Activated CD8-positive, alpha-beta memory T cell treated with anti-CD3 and anti-CD28 coated beads for 48 hours (primary cell): ENCODE data around the gene AP1G1.
A peak's percentile ranks its signal among the peaks of the same experiment; 100 is the strongest.

Experiments used
- DNase-seq, 3 experiments: peaks; one replicate each; pipeline ENCODE4 v3.0.0-alpha.2; 2020; ENCODE audit warnings: low read depth in 2 of 3, low spot score in 2 of 3

The AP1G1 gene

GRCh38 chr16:71758293-71758760 is 50.3 kb downstream of the AP1G1 start:
- no peak for DNase-seq

- DNase-seq = no peak
Measured at GRCh38 chr16:71754652-71755051, 54.0 kb downstream of the AP1G1 start.

GRCh38 chr16:71754108-71754507 is 54.5 kb downstream of the AP1G1 start:
- DNase-seq = no peak

GRCh38 chr16:71748226-71748625 is 60.4 kb downstream of the AP1G1 start:
- DNase-seq = no peak

- no peak for DNase-seq
Measured at GRCh38 chr16:71746442-71747046, 62.1 kb downstream of the AP1G1 start.

- no peak for DNase-seq
Measured at GRCh38 chr16:71738855-71739254, 69.8 kb downstream of the AP1G1 start.

- DNase-seq = no peak
Measured at GRCh38 chr16:71737501-71737900, 71.1 kb downstream of the AP1G1 start.

GRCh38 chr16:71734511-71734910 is 74.1 kb downstream of the AP1G1 start:
- no peak for DNase-seq

GRCh38 chr16:71732587-71732986 is 76.0 kb downstream of the AP1G1 start:
- no peak for DNase-seq

GRCh38 chr16:71727551-71728324 is 80.9 kb downstream of the AP1G1 start:
- DNase-seq = no peak

GRCh38 chr16:71726476-71727315 is 81.9 kb downstream of the AP1G1 start:
- no peak for DNase-seq

- DNase-seq = no peak
Measured at GRCh38 chr16:71724320-71724751, 84.3 kb downstream of the AP1G1 start, which contains the start of gene PHLPP2. Gene PHLPP2, minus strand, starts transcription at chr16:71724701. Its CDS starts 9,906 bp downstream, at chr16:71714795.

- DNase-seq = peak; percentile 58 to 68 (median 63)
Measured at GRCh38 chr16:71723537-71724319, 84.9 kb downstream of the AP1G1 start.

GRCh38 chr16:71722801-71723536 is 85.7 kb downstream of the AP1G1 start:
- peak; percentile 37 to 53 (median 39) for DNase-seq

GRCh38 chr16:71721066-71721740 is 87.4 kb downstream of the AP1G1 start:
- DNase-seq = no peak

GRCh38 chr16:71712501-71712900 is 96.1 kb downstream of the AP1G1 start:
- DNase-seq = no peak

- no peak for DNase-seq
Measured at GRCh38 chr16:71711789-71712188, 96.8 kb downstream of the AP1G1 start.

- no peak for DNase-seq
Measured at GRCh38 chr16:71709229-71709781, 99.3 kb downstream of the AP1G1 start.

- DNase-seq = no peak
Measured at GRCh38 chr16:71708696-71709095, 99.9 kb downstream of the AP1G1 start.
